ENCODE measurements around the gene LRRC3. TPM values are rescaled to one million over a fixed set of nuclear protein-coding genes. Genes with fewer than 3 reads are reported as not detected.
A peak's percentile ranks its signal among the peaks of the same experiment; 100 is the strongest.

Gene LRRC3
- total and polyA plus RNA-seq, 5 donors, result 0.89 to 1.1 (median 1.0) TPM

GRCh38 chr21:44503901-44504399 is 48.6 kb downstream of the LRRC3 start:
- Histone ChIP-seq H3K27me3 (ENCODE audit: control insufficient read depth, insufficient read depth) (no peaks in the 10 kb centered on the region), H3K4me1 (ENCODE audit: control insufficient read depth, insufficient read depth, low read length) (no peaks in the 10 kb centered on the region), H3K27ac (ENCODE audit: low read length) (no peak overlapping the region), H3K9me3 (ENCODE audit: control insufficient read depth, low read length) (no peaks in the 10 kb centered on the region), H3K4me3 (ENCODE audit: low read length) (no peak overlapping the region)
- WGBS, result 59% methylated on average over 20 of the region's 20 CpGs
- intact Hi-C loops (cut with DNase I), result no loop called here
- ATAC-seq (no peak), DNase-seq (no peak)

- ATAC-seq, result no peak
- intact Hi-C loops (cut with DNase I), result no loop called here
- peak in 1 of 3 donors; percentile 2 for DNase-seq
Measured at GRCh38 chr21:44505673-44506278, 50.5 kb downstream of the LRRC3 start.

GRCh38 chr21:44506279-44507255 is 51.3 kb downstream of the LRRC3 start:
- Histone ChIP-seq H3K4me3 (ENCODE audit: low read length) (no peak overlapping the region), H3K4me1 (ENCODE audit: control insufficient read depth, insufficient read depth, low read length) (no peaks in the 10 kb centered on the region), H3K27ac (ENCODE audit: low read length) (no peak overlapping the region), H3K9me3 (ENCODE audit: control insufficient read depth, low read length) (no peaks in the 10 kb centered on the region), H3K27me3 (ENCODE audit: control insufficient read depth, insufficient read depth) (no peaks in the 10 kb centered on the region)
- WGBS, result 73% methylated on average over 44 of the region's 44 CpGs
- intact Hi-C loops (cut with DNase I), result no loop called here
- ATAC-seq, result no peak
- DNase-seq, result peak; percentile 5 to 45 (median 30)

More at GRCh38 chr21:44505673-44506278, 50.5 kb downstream of the LRRC3 start:
- no peaks in the 10 kb centered on the region for H3K4me1 ChIP-seq (ENCODE audit: control insufficient read depth, insufficient read depth, low read length)
- 76% methylated on average over 16 of the region's 16 CpGs for WGBS
- H3K9me3 ChIP-seq (ENCODE audit: control insufficient read depth, low read length), result no peaks in the 10 kb centered on the region
- H3K4me3 ChIP-seq (ENCODE audit: low read length), result no peak overlapping the region
- H3K27me3 ChIP-seq (ENCODE audit: control insufficient read depth, insufficient read depth), result no peaks in the 10 kb centered on the region
- H3K27ac ChIP-seq (ENCODE audit: low read length), result no peak overlapping the region

GRCh38 chr21:44507673-44508425 is 52.5 kb downstream of the LRRC3 start:
- WGBS, result 89% methylated on average over 26 of the region's 26 CpGs
- no peak overlapping the region for H3K4me3 ChIP-seq (ENCODE audit: low read length)
- ATAC-seq (no peak), DNase-seq (peak; percentile 6 to 46 (median 40))
- H3K4me1 ChIP-seq (ENCODE audit: control insufficient read depth, insufficient read depth, low read length), result no peaks in the 10 kb centered on the region
- H3K9me3 ChIP-seq (ENCODE audit: control insufficient read depth, low read length), result no peaks in the 10 kb centered on the region
- no peak overlapping the region for H3K27ac ChIP-seq (ENCODE audit: low read length)
- no peaks in the 10 kb centered on the region for H3K27me3 ChIP-seq (ENCODE audit: control insufficient read depth, insufficient read depth)
- intact Hi-C loops (cut with DNase I), result no loop called here

- 74% methylated on average over 9 of the region's 9 CpGs for WGBS
- Histone ChIP-seq H3K27ac (ENCODE audit: low read length) (no peak overlapping the region), H3K9me3 (ENCODE audit: control insufficient read depth, low read length) (no peaks in the 10 kb centered on the region), H3K4me3 (ENCODE audit: low read length) (no peak overlapping the region), H3K27me3 (ENCODE audit: control insufficient read depth, insufficient read depth) (no peaks in the 10 kb centered on the region), H3K4me1 (ENCODE audit: control insufficient read depth, insufficient read depth, low read length) (no peaks in the 10 kb centered on the region)
- DNase-seq, result no peak
- intact Hi-C loops (cut with DNase I), result no loop called here
- ATAC-seq, result no peak
Measured at GRCh38 chr21:44508426-44508710, 53.1 kb downstream of the LRRC3 start.

- intact Hi-C loops (cut with DNase I), result no loop called here
- Histone ChIP-seq H3K27me3 (ENCODE audit: control insufficient read depth, insufficient read depth) (no peaks in the 10 kb centered on the region), H3K4me3 (ENCODE audit: low read length) (no peak overlapping the region), H3K27ac (ENCODE audit: low read length) (no peak overlapping the region), H3K9me3 (ENCODE audit: control insufficient read depth, low read length) (no peaks in the 10 kb centered on the region), H3K4me1 (ENCODE audit: control insufficient read depth, insufficient read depth, low read length) (no peaks in the 10 kb centered on the region)
- no peak for ATAC-seq
- peak in 2 of 3 donors; percentile 11 to 56 for DNase-seq
- WGBS, result 78% methylated on average over 30 of the region's 30 CpGs
Measured at GRCh38 chr21:44508711-44509445, 53.6 kb downstream of the LRRC3 start.

- Histone ChIP-seq H3K27me3 (ENCODE audit: control insufficient read depth, insufficient read depth) (no peaks in the 10 kb centered on the region), H3K27ac (ENCODE audit: low read length) (no peak overlapping the region), H3K4me3 (ENCODE audit: low read length) (no peak overlapping the region), H3K4me1 (ENCODE audit: control insufficient read depth, insufficient read depth, low read length) (no peaks in the 10 kb centered on the region), H3K9me3 (ENCODE audit: control insufficient read depth, low read length) (no peaks in the 10 kb centered on the region)
- intact Hi-C loops (cut with DNase I), result no loop called here
- ATAC-seq (peak; percentile 86 to 90), DNase-seq (peak; percentile 73 to 91 (median 87))
- 58% methylated on average over 12 of the region's 12 CpGs for WGBS
Measured at GRCh38 chr21:44509539-44509938, 54.2 kb downstream of the LRRC3 start.

GRCh38 chr21:44510109-44510507 is 54.8 kb downstream of the LRRC3 start:
- ATAC-seq (peak; percentile 9 to 10), DNase-seq (peak in 1 of 3 donors; percentile 50)
- H3K27ac ChIP-seq (ENCODE audit: low read length), result no peak overlapping the region
- H3K4me1 ChIP-seq (ENCODE audit: control insufficient read depth, insufficient read depth, low read length), result no peaks in the 10 kb centered on the region
- H3K4me3 ChIP-seq (ENCODE audit: low read length), result no peak overlapping the region
- H3K27me3 ChIP-seq (ENCODE audit: control insufficient read depth, insufficient read depth), result no peaks in the 10 kb centered on the region
- intact Hi-C loops (cut with DNase I), result loop anchor here in 2 of 4 donors (10.0 kb wide), 2 partner anchors 245 to 285 kb away; no protein-coding TSS in a partner anchor
- WGBS, result 61% methylated on average over 18 of the region's 18 CpGs
- no peaks in the 10 kb centered on the region for H3K9me3 ChIP-seq (ENCODE audit: control insufficient read depth, low read length)

GRCh38 chr21:44510508-44511218 is 55.4 kb downstream of the LRRC3 start:
- no peaks in the 10 kb centered on the region for H3K9me3 ChIP-seq (ENCODE audit: control insufficient read depth, low read length)
- peak; percentile 27 to 47 for ATAC-seq
- intact Hi-C loops (cut with DNase I), result loop anchor here in 2 of 4 donors (10.0 kb wide), 2 partner anchors 244 to 284 kb away; no protein-coding TSS in a partner anchor
- H3K4me1 ChIP-seq (ENCODE audit: control insufficient read depth, insufficient read depth, low read length), result no peaks in the 10 kb centered on the region
- peak; percentile 40 to 79 (median 75) for DNase-seq
- H3K27ac ChIP-seq (ENCODE audit: low read length), result no peak overlapping the region
- H3K27me3 ChIP-seq (ENCODE audit: control insufficient read depth, insufficient read depth), result no peaks in the 10 kb centered on the region
- 13% methylated on average over 36 of the region's 36 CpGs for WGBS
- H3K4me3 ChIP-seq (ENCODE audit: low read length), result no peak overlapping the region

Data from right cardiac atrium (tissue), 5 donors.